ENCODE measurements around the gene BCAP31. TPM values are rescaled to one million over a fixed set of nuclear protein-coding genes. Genes with fewer than 3 reads are reported as not detected.

Gene BCAP31
- 100 to 1,000 TPM; 118 to 130 TPM for total RNA-seq
- polyA plus RNA-seq: 100 to 1,000 TPM; 101 to 128 TPM
- long read RNA-seq, donor 1, transcript BCAP31-201 (8 exons, 1,643 nt): major isoform, 601 of 683 reads
- long read RNA-seq, donor 1, transcript BCAP31-207 (8 exons, 1,824 nt): minor isoform, 25 of 683 reads
- long read RNA-seq, donor 1, partial matches to known transcripts: 26 of 683 reads
- long read RNA-seq, donor 1, other reads (novel, unspliced or antisense): 31 of 683 reads
- long read RNA-seq, donor 2, transcript BCAP31-207 (8 exons, 1,824 nt): minor isoform, 5 of 153 reads
- long read RNA-seq, donor 2, transcript BCAP31-201 (8 exons, 1,643 nt): major isoform, 133 of 153 reads
- long read RNA-seq, donor 2, partial matches to known transcripts: 6 of 153 reads
- long read RNA-seq, donor 2, other reads (novel, unspliced or antisense): 9 of 153 reads

DNA sequence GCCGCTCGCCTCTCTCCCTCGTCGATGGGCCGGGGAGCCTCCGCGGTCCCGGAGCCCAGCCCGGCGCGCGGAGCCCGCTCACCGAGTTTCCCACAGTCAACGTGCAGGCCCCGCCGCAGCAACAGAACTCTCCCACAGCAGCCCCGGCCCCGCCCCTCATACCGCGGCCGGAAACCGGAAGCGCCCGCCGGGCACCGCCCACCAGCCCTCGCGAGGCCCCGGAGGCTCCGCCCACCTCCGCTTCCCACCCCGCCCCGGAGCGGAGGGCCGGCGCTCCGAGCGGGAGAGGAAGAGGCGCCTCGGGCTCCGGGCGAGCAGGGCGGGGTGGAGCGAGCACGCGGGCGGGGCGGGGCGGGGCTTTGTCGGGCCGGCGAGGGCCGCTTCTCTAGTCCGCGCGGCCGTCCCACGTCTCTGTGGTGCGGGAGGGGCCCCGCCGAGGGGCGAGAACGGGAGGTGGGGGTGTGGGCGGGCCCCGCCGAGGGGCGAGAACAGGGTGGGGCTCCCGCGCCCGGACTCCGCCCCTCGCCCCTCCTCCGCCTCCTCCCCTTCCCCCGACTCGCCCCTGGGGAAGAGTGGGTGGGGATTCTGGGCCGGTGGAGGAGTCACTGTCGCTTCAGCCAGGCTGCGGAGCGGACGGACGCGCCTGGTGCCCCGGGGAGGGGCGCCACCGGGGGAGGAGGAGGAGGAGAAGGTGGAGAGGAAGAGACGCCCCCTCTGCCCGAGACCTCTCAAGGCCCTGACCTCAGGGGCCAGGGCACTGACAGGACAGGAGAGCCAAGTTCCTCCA is at the start of gene BCAP31, which contains the start of gene ABCD1:
BCAP31 (minus strand) TSS at position 136 of the 787 bp plus-strand sequence. CDS start 1,143 bp downstream, outside the sequence.
ABCD1 (plus strand) TSS at position 605 of the 787 bp plus-strand sequence. CDS start 411 bp downstream, outside the sequence.
- Histone ChIP-seq H3K36me3 (ENCODE audit: control insufficient read depth in 1 of 2, insufficient read depth in 2 of 2, low read length in 1 of 2) (no peaks in the 10 kb centered on the region), H3K4me3 (ENCODE audit: low read length in 2 of 2) (peak within 1 kb of the TSS; percentile 35 to 57), H3K27me3 (ENCODE audit: control insufficient read depth in 1 of 2, insufficient read depth in 2 of 2, low read length in 1 of 2) (no peaks in the 10 kb centered on the region), H3K4me1 (ENCODE audit: control insufficient read depth in 1 of 2, insufficient read depth in 2 of 2, low read length in 2 of 2) (no peaks in the 10 kb centered on the region), H3K9me3 (ENCODE audit: control insufficient read depth, low read length) (no peaks in the 10 kb centered on the region), H3K27ac (ENCODE audit: low read depth in 1 of 2, low read length in 2 of 2) (peak within 1 kb of the TSS in 1 of 2 donors; percentile 90)
- WGBS, 2 donors: 0 to 21% methylated on average over 19 to 79 of the region's 88 CpGs
- intact Hi-C loops (cut with DNase I): no loop called here
- DNase-seq: peak; percentile 92 to 95
- ATAC-seq (ENCODE audit: low FRiP score): peak; percentile 89

- WGBS, 2 donors: 95% methylated on average over 23 of the region's 23 CpGs
- Histone ChIP-seq H3K9me3 (ENCODE audit: control insufficient read depth, low read length) (no peaks in the 10 kb centered on the region), H3K27me3 (ENCODE audit: control insufficient read depth in 1 of 2, insufficient read depth in 2 of 2, low read length in 1 of 2) (no peaks in the 10 kb centered on the region), H3K27ac (ENCODE audit: low read depth in 1 of 2, low read length in 2 of 2) (no peak overlapping the region), H3K36me3 (ENCODE audit: control insufficient read depth in 1 of 2, insufficient read depth in 2 of 2, low read length in 1 of 2) (no peaks in the 10 kb centered on the region), H3K4me3 (ENCODE audit: low read length in 2 of 2) (no peak overlapping the region), H3K4me1 (ENCODE audit: control insufficient read depth in 1 of 2, insufficient read depth in 2 of 2, low read length in 2 of 2) (no peaks in the 10 kb centered on the region)
- DNase-seq (peak; percentile 40 to 66), ATAC-seq (ENCODE audit: low FRiP score) (no peak)
- intact Hi-C loops (cut with DNase I): no loop called here
Measured at GRCh38 chrX:153773218-153773611, 49.0 kb upstream of the BCAP31 start.

DNA sequence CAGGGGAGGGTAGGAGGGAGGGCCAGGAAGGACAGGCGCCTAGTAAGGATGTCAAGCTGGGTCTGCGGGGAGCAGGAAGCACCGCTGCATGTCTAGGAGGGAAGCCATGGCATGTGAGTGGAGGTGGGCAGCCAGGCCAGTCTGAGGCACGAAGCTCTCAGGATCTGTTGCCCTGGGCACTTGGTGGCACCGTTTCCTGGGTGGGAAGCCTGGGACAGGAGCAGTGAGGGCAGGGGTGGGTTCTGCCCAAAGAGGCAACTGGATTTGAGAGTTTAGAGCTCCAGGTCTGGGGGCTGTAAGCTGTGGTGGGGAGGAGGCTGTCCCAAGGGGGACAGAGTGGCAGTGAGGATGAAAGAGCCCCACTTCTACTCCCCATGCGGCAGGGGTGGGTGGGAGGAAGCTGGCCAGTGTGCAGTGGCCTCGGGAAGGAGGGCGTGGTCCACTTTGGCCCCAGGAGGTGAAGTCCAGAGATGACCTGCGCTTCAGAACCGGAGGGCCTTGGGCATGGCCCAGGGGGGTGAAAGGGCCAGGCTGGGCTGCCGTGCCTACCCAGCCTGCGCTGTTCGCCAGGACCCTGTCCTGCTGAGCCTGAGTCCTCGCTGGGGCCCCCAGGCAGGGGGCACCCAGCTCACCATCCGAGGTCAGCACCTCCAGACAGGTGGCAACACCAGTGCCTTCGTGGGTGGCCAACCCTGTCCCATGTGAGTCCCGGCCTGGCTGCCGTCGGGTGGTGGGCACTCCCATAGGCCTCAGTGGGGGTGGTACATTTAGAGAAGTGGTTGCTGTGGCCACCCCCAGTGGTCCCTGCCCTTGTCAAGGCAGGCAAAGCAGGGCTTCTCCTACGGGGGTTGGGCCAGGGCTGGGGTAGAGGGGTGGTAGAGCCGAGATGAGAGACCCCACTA is 48.4 kb upstream of the BCAP31 start:
- intact Hi-C loops (cut with DNase I): no loop called here
- H3K4me1 ChIP-seq (ENCODE audit: control insufficient read depth in 1 of 2, insufficient read depth in 2 of 2, low read length in 2 of 2): no peaks in the 10 kb centered on the region
- no peak overlapping the region for H3K27ac ChIP-seq (ENCODE audit: low read depth in 1 of 2, low read length in 2 of 2)
- H3K4me3 ChIP-seq (ENCODE audit: low read length in 2 of 2): no peak overlapping the region
- H3K27me3 ChIP-seq (ENCODE audit: control insufficient read depth in 1 of 2, insufficient read depth in 2 of 2, low read length in 1 of 2): no peaks in the 10 kb centered on the region
- ATAC-seq (ENCODE audit: low FRiP score) (no peak), DNase-seq (no peak)
- 84 to 87% methylated on average over 18 to 21 of the region's 21 CpGs for WGBS, 2 donors
- no peaks in the 10 kb centered on the region for H3K36me3 ChIP-seq (ENCODE audit: control insufficient read depth in 1 of 2, insufficient read depth in 2 of 2, low read length in 1 of 2)
- no peaks in the 10 kb centered on the region for H3K9me3 ChIP-seq (ENCODE audit: control insufficient read depth, low read length)

DNA sequence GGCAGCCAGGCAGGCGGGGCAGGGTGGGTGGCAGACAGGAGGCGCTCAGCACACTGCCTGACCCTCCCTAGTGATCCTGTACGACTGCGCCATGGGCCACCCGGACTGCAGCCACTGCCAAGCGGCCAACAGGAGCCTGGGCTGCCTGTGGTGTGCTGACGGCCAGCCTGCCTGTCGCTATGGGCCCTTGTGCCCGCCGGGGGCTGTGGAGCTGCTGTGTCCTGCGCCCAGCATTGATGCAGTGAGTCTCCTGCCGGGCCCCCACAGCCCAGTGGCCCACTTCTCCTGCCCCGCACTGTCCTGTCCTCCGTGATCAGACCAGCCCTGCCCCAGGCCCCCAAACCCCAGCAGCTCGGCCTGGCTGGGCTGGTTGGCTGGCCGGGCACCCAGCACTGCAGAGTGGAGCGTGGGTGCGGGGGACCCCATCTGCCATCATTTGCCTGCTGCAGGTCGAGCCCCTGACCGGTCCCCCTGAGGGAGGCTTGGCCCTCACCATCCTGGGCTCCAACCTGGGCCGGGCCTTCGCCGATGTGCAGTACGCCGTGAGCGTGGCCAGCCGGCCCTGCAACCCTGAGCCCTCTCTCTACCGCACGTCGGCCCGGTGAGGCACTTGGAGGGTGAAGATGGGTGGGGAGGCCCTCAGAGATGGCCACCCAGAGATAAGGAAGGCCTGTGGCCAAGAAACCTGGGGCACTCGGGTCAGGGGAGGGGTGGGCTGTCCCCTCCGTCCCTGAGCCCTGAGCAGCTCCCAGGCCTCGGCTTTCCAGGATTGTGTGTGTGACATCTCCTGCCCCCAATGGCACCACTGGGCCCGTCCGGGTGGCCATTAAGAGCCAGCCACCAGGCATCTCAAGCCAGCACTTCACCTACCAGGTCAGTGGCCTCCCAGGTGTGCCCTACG is 47.5 kb upstream of the BCAP31 start:
- H3K4me1 ChIP-seq (ENCODE audit: control insufficient read depth in 1 of 2, insufficient read depth in 2 of 2, low read length in 2 of 2): no peaks in the 10 kb centered on the region
- H3K27me3 ChIP-seq (ENCODE audit: control insufficient read depth in 1 of 2, insufficient read depth in 2 of 2, low read length in 1 of 2): no peaks in the 10 kb centered on the region
- no peak for ATAC-seq (ENCODE audit: low FRiP score)
- H3K27ac ChIP-seq (ENCODE audit: low read depth in 1 of 2, low read length in 2 of 2): no peak overlapping the region
- H3K36me3 ChIP-seq (ENCODE audit: control insufficient read depth in 1 of 2, insufficient read depth in 2 of 2, low read length in 1 of 2): no peaks in the 10 kb centered on the region
- intact Hi-C loops (cut with DNase I): no loop called here
- H3K4me3 ChIP-seq (ENCODE audit: low read length in 2 of 2): no peak overlapping the region
- 81 to 90% methylated on average over 32 to 37 of the region's 37 CpGs for WGBS, 2 donors
- peak in 1 of 2 donors; percentile 33 for DNase-seq
- no peaks in the 10 kb centered on the region for H3K9me3 ChIP-seq (ENCODE audit: control insufficient read depth, low read length)

GRCh38 chrX:153770601-153771414 is 46.6 kb upstream of the BCAP31 start:
- Histone ChIP-seq H3K4me1 (ENCODE audit: control insufficient read depth in 1 of 2, insufficient read depth in 2 of 2, low read length in 2 of 2) (no peaks in the 10 kb centered on the region), H3K4me3 (ENCODE audit: low read length in 2 of 2) (no peak overlapping the region), H3K27me3 (ENCODE audit: control insufficient read depth in 1 of 2, insufficient read depth in 2 of 2, low read length in 1 of 2) (no peaks in the 10 kb centered on the region), H3K36me3 (ENCODE audit: control insufficient read depth in 1 of 2, insufficient read depth in 2 of 2, low read length in 1 of 2) (no peaks in the 10 kb centered on the region), H3K27ac (ENCODE audit: low read depth in 1 of 2, low read length in 2 of 2) (no peak overlapping the region), H3K9me3 (ENCODE audit: control insufficient read depth, low read length) (no peaks in the 10 kb centered on the region)
- 85 to 94% methylated on average over 18 of the region's 18 CpGs for WGBS, 2 donors
- ATAC-seq (ENCODE audit: low FRiP score) (no peak), DNase-seq (peak in 1 of 2 donors; percentile 41)
- intact Hi-C loops (cut with DNase I): no loop called here

- Histone ChIP-seq H3K27me3 (ENCODE audit: control insufficient read depth in 1 of 2, insufficient read depth in 2 of 2, low read length in 1 of 2) (no peaks in the 10 kb centered on the region), H3K4me1 (ENCODE audit: control insufficient read depth in 1 of 2, insufficient read depth in 2 of 2, low read length in 2 of 2) (no peaks in the 10 kb centered on the region), H3K4me3 (ENCODE audit: low read length in 2 of 2) (no peak overlapping the region), H3K36me3 (ENCODE audit: control insufficient read depth in 1 of 2, insufficient read depth in 2 of 2, low read length in 1 of 2) (no peaks in the 10 kb centered on the region), H3K9me3 (ENCODE audit: control insufficient read depth, low read length) (no peaks in the 10 kb centered on the region), H3K27ac (ENCODE audit: low read depth in 1 of 2, low read length in 2 of 2) (no peak overlapping the region)
- 90% methylated on average over 25 of the region's 25 CpGs for WGBS, 2 donors
- no peak for ATAC-seq (ENCODE audit: low FRiP score)
- DNase-seq: peak in 1 of 2 donors; percentile 40
- intact Hi-C loops (cut with DNase I): no loop called here
Measured at GRCh38 chrX:153769865-153770600, 45.8 kb upstream of the BCAP31 start.

Measured in aorta (tissue), 5 donors.